Measurements from ENCODE around the gene RHAG.
A peak's percentile ranks its signal among the peaks of the same experiment; 100 is the strongest.

The RHAG gene

GRCh38 chr6:49636713-49637349, at the start of gene RHAG:
RHAG (minus strand) TSS chr6:49636839; CDS start chr6:49636812, 27 bp downstream.
- TF ChIP-seq CTCF (IDR thresholded peaks at IDR 0.05; ENCODE audit: low read depth, low read length), result no peak
- no peak within 1 kb of the TSS for H3K4me3 ChIP-seq (replicated peaks in 1 of 2; ENCODE audit: low read depth in 2 of 2, low read length in 2 of 2)
- DNase-seq (ENCODE audit: low read depth in 2 of 2), result no peak

- no peak overlapping the region for H3K4me3 ChIP-seq (replicated peaks in 1 of 2; ENCODE audit: low read depth in 2 of 2, low read length in 2 of 2)
- DNase-seq (ENCODE audit: low read depth in 2 of 2), result peak; percentile 10 to 30
- TF ChIP-seq CTCF (IDR thresholded peaks at IDR 0.05; ENCODE audit: low read depth, low read length), result no peak
These were observed 40.1 kb upstream of the RHAG start for GRCh38 chr6:49676671-49677281.

- no peak for TF ChIP-seq CTCF (IDR thresholded peaks at IDR 0.05; ENCODE audit: low read depth, low read length)
These were observed 39.2 kb upstream of the RHAG start for GRCh38 chr6:49675816-49676215.

GRCh38 chr6:49668083-49668511, 31.5 kb upstream of the RHAG start:
- no peak overlapping the region for H3K4me3 ChIP-seq (replicated peaks in 1 of 2; ENCODE audit: low read depth in 2 of 2, low read length in 2 of 2)
- DNase-seq (ENCODE audit: low read depth in 2 of 2), result no peak
- no peak for TF ChIP-seq CTCF (IDR thresholded peaks at IDR 0.05; ENCODE audit: low read depth, low read length)

More at GRCh38 chr6:49675816-49676215, 39.2 kb upstream of the RHAG start:
- no peak overlapping the region for H3K4me3 ChIP-seq (replicated peaks in 1 of 2; ENCODE audit: low read depth in 2 of 2, low read length in 2 of 2)
- no peak for DNase-seq (ENCODE audit: low read depth in 2 of 2)

- TF ChIP-seq CTCF (IDR thresholded peaks at IDR 0.05; ENCODE audit: low read depth, low read length), result no peak
- DNase-seq (ENCODE audit: low read depth in 2 of 2), result no peak
- no peak overlapping the region for H3K4me3 ChIP-seq (replicated peaks in 1 of 2; ENCODE audit: low read depth in 2 of 2, low read length in 2 of 2)
These were observed 30.5 kb upstream of the RHAG start for GRCh38 chr6:49666930-49667757.

GRCh38 chr6:49666480-49666879, 29.8 kb upstream of the RHAG start:
- no peak for TF ChIP-seq CTCF (IDR thresholded peaks at IDR 0.05; ENCODE audit: low read depth, low read length)
- no peak for DNase-seq (ENCODE audit: low read depth in 2 of 2)
- no peak overlapping the region for H3K4me3 ChIP-seq (replicated peaks in 1 of 2; ENCODE audit: low read depth in 2 of 2, low read length in 2 of 2)

Data from cardiac fibroblast (primary cell).